GM19372 (cell line): ENCODE measurements around the gene UNC13A.

ENCODE experiments used
- ATAC-seq: cut with Tn5 transposase; IDR thresholded peaks from one replicate; pipeline ENCODE4 v1.9.1; 2021; ENCODE audit warnings: mild to moderate bottlenecking, low read depth, moderate library complexity; ENCODE audit not compliant: unreplicated experiment

Gene UNC13A

DNA sequence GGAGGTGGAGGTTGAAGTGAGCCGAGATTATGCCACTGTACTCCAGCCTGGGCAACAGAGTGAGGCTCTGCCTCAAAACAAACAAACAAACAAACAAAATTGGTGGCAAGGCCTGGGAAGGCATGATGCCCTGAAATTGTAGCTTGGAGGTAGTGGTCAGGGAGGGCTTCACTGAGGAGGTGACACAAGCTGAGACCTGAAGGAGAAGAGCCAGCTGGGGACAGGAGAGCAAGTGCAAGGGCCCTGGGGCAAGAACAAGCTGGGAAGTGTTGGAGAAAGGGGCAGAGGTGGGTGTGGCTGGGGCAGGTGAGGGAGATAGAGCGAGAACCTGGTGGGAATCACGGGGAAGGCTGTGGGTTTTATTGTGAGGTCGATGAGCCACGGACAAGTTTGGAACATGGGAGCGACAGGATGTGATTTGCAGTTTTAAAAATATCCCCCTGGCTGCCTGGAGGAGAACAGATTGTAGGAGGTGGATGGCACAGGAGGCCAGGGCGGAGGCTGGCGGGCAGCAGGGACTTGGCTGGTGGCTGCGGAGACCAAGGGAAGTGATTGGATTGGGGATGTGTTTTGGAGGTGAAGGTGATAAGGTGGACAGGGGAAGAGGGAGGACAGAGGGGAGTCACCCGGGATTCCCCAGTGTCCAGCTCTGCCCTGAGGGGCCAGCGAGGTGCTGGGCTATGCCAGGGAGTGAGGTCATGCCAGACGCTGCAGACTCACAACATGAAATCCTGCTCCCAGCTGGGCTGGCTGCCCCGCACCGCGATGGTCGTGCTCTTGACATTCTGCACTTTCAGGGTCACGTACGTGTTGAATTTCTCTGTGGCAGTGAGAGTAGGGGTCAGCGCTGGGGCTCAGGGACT lies 14.0 kb downstream of the UNC13A start:
- no peak for ATAC-seq

GRCh38 chr19:17671906-17672305 lies 16.2 kb downstream of the UNC13A start:
- ATAC-seq, result no peak

- ATAC-seq, result no peak
Observed at GRCh38 chr19:17669419-17669818, 18.7 kb downstream of the UNC13A start.

- no peak for ATAC-seq
Observed at GRCh38 chr19:17665058-17665457, 23.1 kb downstream of the UNC13A start.

DNA sequence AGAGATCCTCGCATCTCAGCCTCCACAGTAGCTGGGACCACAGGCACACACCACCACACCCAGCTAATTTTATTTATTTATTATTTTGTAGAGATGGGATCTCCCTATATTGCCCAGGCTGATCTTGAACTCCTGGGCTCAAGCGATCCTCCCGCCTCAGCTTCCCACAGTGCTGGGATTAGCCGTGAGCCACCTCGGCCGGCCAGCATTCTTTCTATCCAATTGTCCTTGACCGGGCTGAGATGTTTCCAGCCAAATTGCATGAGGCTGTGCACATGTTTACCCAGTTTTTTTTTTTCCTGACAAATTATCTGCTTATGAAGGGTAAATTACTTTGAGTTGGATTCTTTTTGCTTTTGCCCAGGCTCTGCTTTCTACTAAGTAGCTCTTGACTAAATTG lies 28.2 kb downstream of the UNC13A start:
- ATAC-seq, result no peak

DNA sequence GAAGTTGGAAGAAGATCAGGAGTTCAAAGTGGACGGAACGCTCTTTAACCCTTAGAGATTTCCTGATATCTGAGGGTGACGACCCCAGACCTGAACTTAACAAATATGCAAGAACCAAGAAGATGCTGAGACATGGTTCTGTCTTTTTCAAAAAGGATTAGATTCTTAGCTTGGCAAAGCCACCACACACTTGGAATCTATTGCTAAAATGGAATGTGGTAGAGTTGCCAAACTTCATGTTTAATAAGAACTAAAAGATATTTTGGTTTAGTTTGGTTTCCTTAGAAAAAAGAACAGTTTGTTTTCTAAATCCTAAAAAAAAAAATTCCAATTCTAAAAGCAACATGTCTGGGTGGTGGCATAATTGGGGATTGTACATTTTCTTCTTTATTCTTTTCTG lies 29.5 kb downstream of the UNC13A start:
- ATAC-seq, result no peak

DNA sequence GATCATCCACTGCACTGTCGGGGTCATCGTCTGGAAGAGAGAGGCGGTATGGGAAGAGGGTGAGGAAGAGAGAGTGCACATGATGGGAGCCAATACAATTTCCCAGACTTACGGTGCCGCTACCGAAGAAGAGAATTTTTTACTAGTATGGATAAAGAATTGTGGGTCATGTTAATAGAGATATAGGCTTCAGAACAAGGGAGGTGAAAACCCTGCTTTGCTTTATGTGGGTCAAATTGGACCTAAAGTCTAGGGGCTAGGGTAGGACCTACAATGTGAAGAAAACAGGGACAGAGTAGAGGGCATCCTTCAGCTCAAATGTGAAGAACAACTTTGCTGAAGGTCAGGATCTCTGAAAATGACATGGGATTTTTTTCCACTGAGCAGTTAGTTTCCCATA lies 29.9 kb downstream of the UNC13A start:
- ATAC-seq, result no peak

DNA sequence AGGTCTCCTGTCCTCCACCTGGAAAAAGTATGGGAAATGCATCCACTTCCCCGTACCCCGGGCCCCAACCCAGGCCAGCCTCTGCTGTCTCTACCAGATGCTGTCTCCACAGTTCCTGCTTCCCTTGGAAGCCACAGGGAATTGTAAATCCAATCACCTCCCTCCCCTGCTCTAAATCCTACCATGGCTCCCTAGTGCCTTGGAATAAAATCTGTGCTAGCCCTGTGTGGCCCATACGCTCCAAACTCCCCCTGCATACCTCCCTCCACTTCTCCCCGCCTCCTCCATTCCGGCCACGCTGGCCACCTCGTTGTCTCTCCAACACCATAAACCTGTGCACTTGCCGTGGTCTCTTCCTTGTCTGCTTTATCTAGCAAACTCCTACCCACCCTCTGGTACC lies 31.2 kb downstream of the UNC13A start:
- ATAC-seq, result no peak

- ATAC-seq, result no peak
Observed at GRCh38 chr19:17655751-17656472, 32.2 kb downstream of the UNC13A start.

GRCh38 chr19:17654993-17655392 lies 33.2 kb downstream of the UNC13A start:
- no peak for ATAC-seq

DNA sequence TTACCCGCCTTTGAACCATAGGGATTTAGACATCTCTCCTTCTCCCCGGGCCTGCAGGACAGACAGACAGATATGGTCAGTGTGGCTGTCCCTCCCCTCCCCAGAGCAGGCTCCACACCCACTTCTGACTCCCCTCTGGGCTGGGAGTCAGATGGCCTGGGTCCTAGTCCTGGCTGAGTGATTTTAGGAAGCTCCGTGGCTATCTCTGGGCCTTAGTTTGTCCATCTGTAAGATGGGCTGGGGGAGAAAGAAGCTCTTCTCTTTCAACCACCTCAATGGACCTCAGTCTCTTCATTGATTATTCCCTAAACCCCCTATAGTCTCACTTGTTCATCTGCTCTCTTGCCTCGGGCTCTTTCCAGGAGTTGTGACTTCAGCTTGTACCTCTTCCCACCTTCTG lies 35.5 kb downstream of the UNC13A start:
- ATAC-seq, result no peak

GRCh38 chr19:17648786-17649185 lies 39.4 kb downstream of the UNC13A start:
- no peak for ATAC-seq

GRCh38 chr19:17648097-17648660 lies 40.0 kb downstream of the UNC13A start:
- no peak for ATAC-seq

DNA sequence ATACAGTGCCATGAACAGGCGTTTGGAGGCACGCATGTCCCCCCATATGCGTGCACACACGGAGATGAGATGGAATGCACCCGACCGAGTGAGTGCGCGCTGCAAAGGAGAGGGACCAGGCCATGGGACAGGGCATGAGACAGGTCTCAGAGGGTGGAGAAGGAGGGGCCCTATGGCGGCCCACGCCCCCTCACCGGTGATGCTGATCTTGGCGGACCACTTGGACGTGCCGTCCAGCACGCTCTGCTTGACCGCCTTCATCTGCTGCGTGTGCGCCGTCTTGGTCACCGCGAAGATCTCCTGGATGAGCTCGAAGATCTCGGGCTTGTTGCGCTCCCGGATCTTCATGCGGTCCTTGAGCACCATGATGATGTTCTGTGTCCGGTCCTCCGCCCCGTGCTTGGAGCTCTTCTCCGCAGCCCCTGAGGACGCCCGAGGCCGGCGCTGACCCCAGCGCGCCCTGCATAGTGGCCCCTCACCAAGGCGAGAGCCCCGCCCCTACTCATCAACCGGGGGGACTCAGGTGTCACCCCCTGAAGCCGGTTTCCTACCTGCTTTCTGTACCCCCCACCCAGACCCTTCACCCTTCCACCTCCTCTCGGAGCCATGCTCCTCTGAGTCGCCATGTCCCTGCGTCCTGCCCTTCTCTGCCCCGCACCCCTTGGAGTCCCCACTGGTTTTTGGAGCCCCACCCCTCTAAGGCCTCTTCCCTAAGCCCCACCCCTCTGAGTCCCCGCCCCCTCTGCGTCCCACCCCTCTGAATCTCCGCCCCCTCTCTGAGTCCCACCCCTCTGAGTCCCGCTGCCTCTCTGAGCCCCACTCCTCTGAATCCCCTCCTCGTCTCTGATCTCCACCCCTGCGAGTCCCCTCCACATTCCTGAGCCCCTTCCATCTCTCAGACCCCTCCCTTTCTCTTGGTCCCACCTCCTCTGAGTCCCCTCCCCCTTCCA lies 40.8 kb downstream of the UNC13A start:
- no peak for ATAC-seq

GRCh38 chr19:17646441-17646840 lies 41.7 kb downstream of the UNC13A start:
- ATAC-seq, result no peak

- ATAC-seq, result no peak
Observed at GRCh38 chr19:17645339-17645963, 42.7 kb downstream of the UNC13A start.

DNA sequence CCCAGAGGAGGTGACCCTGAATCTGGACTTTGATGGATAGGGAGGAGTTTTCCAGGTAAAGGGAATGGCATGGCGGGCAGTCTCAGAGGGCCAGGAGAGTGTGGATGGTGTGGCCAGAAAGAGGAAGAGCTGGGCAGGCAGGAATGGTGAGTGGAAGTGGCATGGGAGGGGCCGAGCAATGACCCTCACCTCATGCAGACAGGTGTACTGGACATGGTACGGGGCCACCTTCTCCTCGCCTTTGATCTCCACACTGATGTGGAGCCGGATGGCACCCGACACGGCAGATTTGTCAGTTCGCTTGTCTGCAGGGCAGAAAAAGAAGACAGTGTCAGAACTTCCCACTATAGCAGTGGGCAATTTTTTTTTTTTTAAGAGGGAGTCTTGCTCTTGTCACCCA lies 45.5 kb downstream of the UNC13A start:
- no peak for ATAC-seq

DNA sequence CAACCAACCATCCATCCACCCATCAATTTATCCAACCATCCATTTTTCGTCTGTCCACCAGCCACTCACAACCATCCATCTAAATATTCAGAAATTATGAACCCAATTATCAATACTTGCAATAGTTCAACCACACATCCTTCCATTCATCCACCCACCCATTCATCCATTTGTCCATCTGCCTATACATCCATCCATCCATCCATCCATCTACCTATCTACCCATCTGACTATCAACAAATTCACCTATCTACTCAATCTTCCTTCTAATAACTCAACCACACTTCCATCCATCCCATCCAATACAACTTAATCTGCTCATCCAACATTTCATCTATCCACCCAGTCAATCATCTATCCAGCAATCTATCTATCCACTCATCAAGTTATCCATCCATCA lies 46.3 kb downstream of the UNC13A start:
- no peak for ATAC-seq

DNA sequence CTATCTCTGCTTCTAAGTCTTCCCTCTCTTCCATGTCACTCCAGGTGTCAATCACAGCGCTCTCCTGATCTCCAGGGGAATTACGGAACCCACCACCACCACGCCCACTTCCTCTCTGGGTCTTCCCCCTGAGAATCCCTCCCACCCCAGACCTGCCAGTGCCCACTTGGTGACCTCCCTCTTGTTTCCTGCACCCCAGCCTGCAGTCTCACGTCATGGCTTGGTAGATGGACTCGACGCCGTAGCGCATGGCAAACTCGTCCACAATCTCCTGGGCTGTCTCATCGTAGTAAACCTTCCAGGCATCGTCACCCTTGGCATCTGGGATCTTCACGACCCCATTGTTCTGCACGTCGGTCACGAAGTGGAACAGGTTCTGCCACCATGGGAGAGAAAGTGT lies 47.0 kb downstream of the UNC13A start:
- no peak for ATAC-seq

DNA sequence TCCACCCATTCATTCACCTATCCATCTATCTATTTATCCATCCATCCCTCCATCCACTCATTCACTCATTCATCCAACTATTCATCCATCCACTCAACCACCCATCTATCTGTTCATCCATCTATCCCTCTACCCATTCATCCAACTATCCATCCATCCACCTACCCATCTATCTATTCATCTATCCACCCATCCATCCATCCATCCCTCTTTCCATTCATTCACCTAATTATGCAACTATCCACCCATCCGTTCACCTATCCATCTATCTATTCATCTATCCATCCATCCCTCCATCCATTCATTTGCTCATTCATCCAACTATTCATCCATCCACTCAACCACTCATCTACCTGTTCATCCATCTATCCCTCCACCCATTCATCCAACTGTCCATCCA lies 54.5 kb downstream of the UNC13A start:
- no peak for ATAC-seq
